ENCODE data around the gene CSHL1.
A peak's percentile ranks its signal among the peaks of the same experiment; 100 is the strongest.
"Not testable (repeated sequence)": the region's sequence is repeated elsewhere in the genome, so short reads cannot be mapped to it uniquely, and the experiment has no call there.

Gene CSHL1

DNA sequence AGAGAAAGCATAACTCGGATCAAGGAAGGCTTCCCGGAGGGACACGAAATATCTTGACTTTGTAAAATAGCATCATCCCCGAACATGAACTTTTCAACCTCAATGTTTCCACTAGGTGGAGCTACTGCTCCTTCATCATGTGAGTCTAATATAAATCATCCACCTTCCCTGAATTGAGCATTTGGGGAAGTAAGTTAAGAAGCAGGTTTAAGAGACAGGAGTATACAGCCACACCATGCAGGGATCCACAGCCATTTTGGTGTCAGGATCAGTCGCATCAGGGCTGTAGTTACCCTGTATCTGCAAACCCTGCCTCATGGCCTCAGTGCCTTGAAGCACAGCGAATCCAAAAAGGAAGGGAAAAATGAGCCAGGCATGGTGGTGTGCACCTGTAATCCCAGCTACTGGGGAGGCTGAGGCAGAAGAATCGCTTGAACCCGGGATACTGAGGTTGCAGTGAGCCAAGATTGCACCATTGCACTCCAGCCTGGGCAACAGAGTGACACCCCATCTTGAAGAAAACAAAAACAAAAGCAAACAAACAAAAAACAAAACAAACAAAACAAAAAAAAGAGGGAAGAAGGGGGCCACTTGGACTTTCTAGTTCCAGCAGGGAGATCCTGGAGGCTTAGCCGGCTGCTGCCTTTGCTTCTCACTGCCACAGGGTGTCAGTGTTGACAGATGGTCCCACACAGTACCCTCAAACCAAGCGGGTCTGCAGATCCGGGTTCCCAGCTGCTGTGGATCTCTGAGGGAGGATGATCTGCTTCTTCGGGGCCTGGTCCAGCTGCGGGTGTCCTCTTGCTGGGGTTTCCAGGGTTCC is 21.8 kb downstream of the CSHL1 start:
- peak; percentile 30 for DNase-seq (ENCODE audit: low read depth, low spot score)

- DNase-seq (ENCODE audit: low read depth, low spot score): not testable (repeated sequence)
These were observed 25.9 kb downstream of the CSHL1 start for GRCh38 chr17:63885119-63885518.

DNA sequence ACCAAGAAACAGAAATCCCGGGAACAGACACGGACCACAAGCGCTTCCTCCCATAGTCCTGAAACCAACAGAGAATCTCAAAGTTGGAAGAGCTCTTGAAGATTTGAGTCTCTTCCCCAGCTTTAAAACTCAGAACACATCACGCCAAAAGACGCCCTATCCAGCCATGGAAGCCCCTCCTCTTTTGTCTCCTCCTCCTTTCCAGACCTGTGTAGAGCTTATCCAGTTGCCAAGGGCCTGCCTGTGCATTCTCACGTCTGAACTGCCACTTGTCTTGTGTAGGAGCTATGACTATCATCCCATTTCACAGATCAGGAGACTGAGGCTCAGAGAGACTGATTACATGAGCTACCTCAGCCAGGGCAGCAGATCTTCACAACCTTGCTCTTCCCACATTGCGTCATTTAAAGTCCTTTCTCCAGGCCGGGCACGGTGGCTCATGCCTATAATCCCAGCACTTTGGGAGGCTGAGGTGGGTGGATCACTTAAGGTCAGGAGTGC is 28.4 kb downstream of the CSHL1 start:
- not testable (repeated sequence) for DNase-seq (ENCODE audit: low read depth, low spot score)

DNA sequence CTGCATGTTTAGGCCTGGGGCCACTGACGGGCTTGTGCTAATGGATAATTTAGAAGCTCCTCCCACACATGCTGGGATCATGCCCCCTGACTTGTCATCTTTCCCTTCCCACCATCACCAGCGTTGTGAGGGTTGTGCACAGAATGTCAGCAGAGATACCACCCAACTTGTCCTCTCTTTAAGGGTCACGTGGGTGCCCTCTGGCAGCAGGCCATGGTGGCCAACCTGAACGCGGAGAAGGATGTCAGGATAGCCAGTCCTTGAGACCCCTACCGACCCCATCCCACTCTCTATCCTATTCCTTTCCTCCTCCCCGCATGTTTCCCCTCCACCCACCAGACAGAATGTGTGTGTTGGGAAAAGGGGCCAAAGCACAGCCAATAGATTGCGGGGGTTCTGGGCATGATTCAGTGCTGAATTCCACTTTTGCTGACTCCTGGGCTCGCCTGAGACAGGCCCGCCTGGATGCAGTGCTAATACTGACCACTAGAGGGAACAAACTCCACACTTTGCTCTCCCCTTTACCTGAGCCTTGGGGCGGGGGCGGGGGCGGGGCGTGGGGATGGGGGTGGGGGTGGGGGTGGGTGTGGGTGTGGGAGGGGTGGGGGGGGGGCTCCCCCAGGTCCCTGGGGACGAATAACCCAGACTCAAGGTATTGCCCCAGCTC is 29.0 kb downstream of the CSHL1 start, which contains the start of gene GH2:
Gene GH2 (minus strand): TSS at position 10 of the 667 bp plus-strand sequence. CDS start 143 bp downstream, outside the sequence.
- DNase-seq (ENCODE audit: low read depth, low spot score): peak; percentile 65

- not testable (repeated sequence) for DNase-seq (ENCODE audit: low read depth, low spot score)
These were observed 29.7 kb downstream of the CSHL1 start for GRCh38 chr17:63881337-63881736.

DNA sequence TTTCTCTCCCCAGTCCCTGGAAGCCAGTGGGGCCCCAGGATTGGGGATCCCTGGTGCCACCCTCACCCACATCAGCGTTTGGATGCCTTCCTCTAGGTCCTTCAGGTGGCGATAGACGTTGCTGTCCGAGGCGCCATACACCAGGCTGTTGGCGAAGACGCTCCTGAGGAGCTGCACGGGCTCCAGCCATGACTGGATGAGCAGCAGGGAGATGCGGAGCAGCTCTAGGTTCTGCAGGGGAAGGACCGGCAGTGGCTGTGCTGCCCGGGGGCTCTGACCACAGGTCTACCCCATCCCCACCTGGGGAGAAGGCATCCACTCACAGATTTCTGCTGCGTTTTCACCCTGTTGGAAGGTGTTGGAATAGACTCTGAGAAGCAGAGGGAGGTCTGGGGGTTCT is 30.4 kb downstream of the CSHL1 start:
- DNase-seq (ENCODE audit: low read depth, low spot score): no peak

GRCh38 chr17:63878413-63878812 is 32.6 kb downstream of the CSHL1 start:
- DNase-seq (ENCODE audit: low read depth, low spot score): not testable (repeated sequence)

- DNase-seq (ENCODE audit: low read depth, low spot score): not testable (repeated sequence)
These were observed 36.4 kb downstream of the CSHL1 start for GRCh38 chr17:63874693-63875092.

DNA sequence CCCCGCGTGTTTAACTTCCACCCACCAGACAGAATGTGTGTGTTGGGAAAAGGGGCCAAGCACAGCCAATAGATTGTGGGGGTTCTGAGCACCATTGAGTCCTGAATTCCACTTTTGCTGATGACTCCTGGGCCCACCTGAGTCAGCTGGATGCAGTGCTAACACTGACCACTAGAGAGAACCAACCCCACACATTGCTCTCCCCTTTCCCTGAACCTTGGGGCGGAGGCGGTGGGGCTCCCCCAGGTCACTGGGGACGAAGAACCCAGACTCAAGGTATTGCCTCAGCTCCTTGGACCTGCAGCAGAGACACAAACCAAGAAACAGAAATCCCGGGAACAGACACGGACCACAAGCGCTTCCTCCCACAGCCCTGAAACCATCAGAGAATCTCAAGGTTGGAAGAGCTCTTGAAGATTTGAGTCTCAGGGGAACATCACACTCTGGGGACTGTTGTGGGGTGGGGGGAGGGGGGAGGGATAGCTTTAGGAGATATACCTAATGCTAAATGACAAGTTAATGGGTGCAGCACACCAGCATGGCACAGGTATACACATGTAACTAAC is 36.9 kb downstream of the CSHL1 start:
- DNase-seq (ENCODE audit: low read depth, low spot score): not testable (repeated sequence)

- DNase-seq (ENCODE audit: low read depth, low spot score): not testable (repeated sequence)
These were observed 37.5 kb downstream of the CSHL1 start, which contains the start of gene CSH2 for GRCh38 chr17:63873577-63873976. Gene CSH2 (minus strand): TSS chr17:63873677. CDS start chr17:63873614, 63 bp downstream.

DNA sequence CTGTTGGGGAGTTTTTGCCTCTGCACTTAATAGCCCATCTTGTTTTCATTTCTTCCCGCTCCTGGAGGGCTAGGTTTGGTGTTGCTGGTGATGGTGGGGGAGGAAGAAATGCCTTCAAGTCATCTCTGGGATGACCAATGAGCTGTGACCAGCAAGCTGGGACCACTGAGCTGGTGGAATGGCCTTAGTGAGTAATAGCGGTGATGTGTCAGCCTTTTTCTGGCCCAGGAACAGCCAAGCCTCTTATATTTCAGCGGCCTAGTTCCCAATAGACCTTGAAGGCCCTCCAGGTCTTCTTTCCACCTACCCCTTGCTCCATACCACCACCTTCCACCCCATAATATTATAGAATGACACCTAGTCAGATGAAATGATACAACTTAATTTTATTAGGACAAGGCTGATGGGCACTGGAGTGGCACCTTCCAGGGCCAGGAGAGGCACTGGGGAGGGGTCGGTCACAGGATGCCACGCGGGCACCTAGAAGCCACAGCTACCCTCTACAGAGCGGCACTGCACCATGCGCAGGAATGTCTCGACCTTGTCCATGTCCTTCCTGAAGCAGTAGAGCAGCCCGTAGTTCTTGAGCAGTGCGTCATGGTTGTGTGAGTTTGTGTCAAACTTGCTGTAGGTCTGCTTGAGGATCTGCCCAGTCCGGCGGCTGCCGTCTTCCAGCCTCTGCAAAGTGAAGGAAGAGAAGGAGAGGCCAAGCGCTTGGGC is 39.3 kb downstream of the CSHL1 start:
- not testable (repeated sequence) for DNase-seq (ENCODE audit: low read depth, low spot score)

GRCh38 chr17:63870292-63870665 is 40.8 kb downstream of the CSHL1 start:
- DNase-seq (ENCODE audit: low read depth, low spot score): not testable (repeated sequence)

DNA sequence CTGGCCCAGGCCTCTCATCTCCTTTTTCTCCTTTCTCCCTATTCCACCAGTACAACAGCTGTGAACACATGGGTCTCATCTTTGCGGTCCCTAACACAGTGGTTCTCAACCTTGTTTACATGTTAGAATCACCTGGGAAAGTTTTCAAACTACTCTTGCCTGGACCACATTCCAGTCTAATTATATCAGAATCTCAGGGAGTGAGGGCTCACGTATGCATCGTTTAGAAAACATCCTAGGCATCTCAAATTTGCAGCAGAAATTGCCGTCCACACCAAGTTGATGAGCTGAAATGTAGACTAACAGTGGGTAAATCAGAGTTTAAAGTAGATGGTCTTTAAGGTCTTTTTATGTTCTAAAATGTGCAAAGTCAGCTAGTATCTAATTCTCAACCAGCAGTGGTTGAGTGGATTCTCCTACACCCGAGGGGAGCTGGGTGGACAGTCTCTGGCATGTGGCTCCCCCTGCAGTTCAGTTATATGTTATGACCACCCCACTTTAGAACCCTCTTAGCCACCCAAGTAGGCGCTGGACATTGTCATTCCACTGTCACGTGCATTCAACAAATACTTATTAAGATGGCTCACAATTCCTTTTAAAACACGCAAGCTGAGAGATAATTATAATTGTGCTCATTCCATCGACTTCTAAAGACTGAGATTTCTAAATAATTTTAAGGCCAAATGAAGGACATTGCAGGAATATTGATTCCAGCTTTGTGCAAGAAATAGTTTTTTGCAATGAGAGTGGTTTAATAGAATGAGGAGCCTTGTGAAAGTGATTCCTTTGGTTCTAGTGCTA is 41.4 kb downstream of the CSHL1 start:
- DNase-seq (ENCODE audit: low read depth, low spot score): peak; percentile 39

- DNase-seq (ENCODE audit: low read depth, low spot score): not testable (repeated sequence)
These were observed 44.4 kb downstream of the CSHL1 start for GRCh38 chr17:63866625-63867024.

Measured in astrocyte of the hippocampus (primary cell).